Subcutaneous abdominal adipose tissue (tissue), 5 donors: Measurements from ENCODE around the gene SPOUT1.
A peak's percentile ranks its signal among the peaks of the same experiment; 100 is the strongest.
"Not testable (repeated sequence)": the region's sequence is repeated elsewhere in the genome, so short reads cannot be mapped to it uniquely, and the experiment has no call there.

Source experiments
- H3K27ac ChIP-seq: one replicate; pipeline ENCODE4 v1.7.0; 2013; ENCODE audit warnings: low read depth, mild to moderate bottlenecking, inconsistent platforms, low read length, moderate library complexity
- H3K27me3 ChIP-seq, 5 donors: one replicate each; pipeline ENCODE4 v1.7.0; 2013; ENCODE audit warnings: low read length in 5 of 5, inconsistent platforms in 1 of 5; ENCODE audit not compliant: control insufficient read depth in 5 of 5, insufficient read depth in 4 of 5
- H3K36me3 ChIP-seq, 5 donors: one replicate each; pipeline ENCODE4 v1.7.0; 2013; ENCODE audit warnings: low read length in 5 of 5; ENCODE audit not compliant: control insufficient read depth in 5 of 5, insufficient read depth in 5 of 5
- H3K4me1 ChIP-seq, 5 donors: one replicate each; pipeline ENCODE4 v1.7.0; 2013; ENCODE audit warnings: low read length in 5 of 5, mild to moderate bottlenecking in 3 of 5, moderate library complexity in 1 of 5; ENCODE audit not compliant: control insufficient read depth in 5 of 5, insufficient read depth in 5 of 5
- H3K4me3 ChIP-seq, 5 donors: one replicate each; pipeline ENCODE4 v1.7.0; 2013; ENCODE audit warnings: low read length in 5 of 5, low read depth in 1 of 5
- H3K9ac ChIP-seq, 5 donors: one replicate each; pipeline ENCODE4 v1.7.0; 2013; ENCODE audit warnings: low read length in 5 of 5, mild to moderate bottlenecking in 4 of 5, moderate library complexity in 3 of 5
- H3K9me3 ChIP-seq, 5 donors: one replicate each; pipeline ENCODE4 v1.7.0; 2013; ENCODE audit warnings: low read length in 5 of 5; ENCODE audit not compliant: control insufficient read depth in 5 of 5
- donor health status: healthy.
- donor health status: healthy.
- donor health status: healthy.
- donor health status: healthy.
- donor health status: healthy.

Gene SPOUT1

GRCh38 chr9:128829477-128830251 lies at the start of gene SPOUT1:
TSS of gene SPOUT1 (minus strand) at chr9:128829794. CDS start at chr9:128829780, 14 bp downstream.
- H3K27ac ChIP-seq, result peak within 1 kb of the TSS; percentile 41
- no peaks in the 10 kb centered on the region for H3K9me3 ChIP-seq
- no peaks in the 10 kb centered on the region for H3K27me3 ChIP-seq
- peak within 1 kb of the TSS; percentile 16 to 94 (median 84) for H3K9ac ChIP-seq
- H3K4me3 ChIP-seq, result peak within 1 kb of the TSS; percentile 75 to 95 (median 90)
- H3K4me1 ChIP-seq, result peaks cover 0 to 21% (median 16%) of the 10 kb centered on the region in 5 donors
- H3K36me3 ChIP-seq, result peaks cover 0 to 28% (median 27%) of the 10 kb centered on the region in 5 donors

GRCh38 chr9:128877852-128878251 lies 48.3 kb upstream of the SPOUT1 start:
- Histone ChIP-seq H3K9ac (no peak overlapping the region), H3K27me3 (no peaks in the 10 kb centered on the region), H3K36me3 (no peaks in the 10 kb centered on the region), H3K4me3 (no peak overlapping the region), H3K9me3 (no peaks in the 10 kb centered on the region), H3K4me1 (peaks cover 1 to 30% (median 24%) of the 10 kb centered on the region in 5 donors), H3K27ac (no peak overlapping the region)

GRCh38 chr9:128870941-128871265 lies 41.3 kb upstream of the SPOUT1 start:
- not testable (repeated sequence) for H3K36me3 ChIP-seq, H3K4me1 ChIP-seq, H3K4me3 ChIP-seq, H3K9ac ChIP-seq, H3K27me3 ChIP-seq, H3K27ac ChIP-seq, H3K9me3 ChIP-seq

GRCh38 chr9:128870128-128870940 lies 40.7 kb upstream of the SPOUT1 start:
- Histone ChIP-seq H3K4me3 (no peak overlapping the region), H3K4me1 (no peaks in the 10 kb centered on the region), H3K27me3 (no peaks in the 10 kb centered on the region), H3K36me3 (no peaks in the 10 kb centered on the region), H3K9ac (no peak overlapping the region), H3K27ac (no peak overlapping the region), H3K9me3 (no peaks in the 10 kb centered on the region)

- H3K9me3 ChIP-seq, result no peaks in the 10 kb centered on the region
- H3K9ac ChIP-seq, result no peak overlapping the region
- H3K27me3 ChIP-seq, result no peaks in the 10 kb centered on the region
- H3K4me1 ChIP-seq, result peaks cover 0 to 11% (median 8%) of the 10 kb centered on the region in 5 donors
- no peak overlapping the region for H3K4me3 ChIP-seq
- H3K27ac ChIP-seq, result no peak overlapping the region
- no peaks in the 10 kb centered on the region for H3K36me3 ChIP-seq
Measured at GRCh38 chr9:128863647-128864046, 34.1 kb upstream of the SPOUT1 start.

GRCh38 chr9:128862401-128862851 lies 32.8 kb upstream of the SPOUT1 start:
- no peak overlapping the region for H3K27ac ChIP-seq
- no peaks in the 10 kb centered on the region for H3K36me3 ChIP-seq

GRCh38 chr9:128861501-128861900 lies 31.9 kb upstream of the SPOUT1 start:
- H3K9me3 ChIP-seq, result no peaks in the 10 kb centered on the region
- no peaks in the 10 kb centered on the region for H3K27me3 ChIP-seq
- H3K4me3 ChIP-seq, result no peak overlapping the region
- H3K4me1 ChIP-seq, result peaks cover 0 to 11% (median 8%) of the 10 kb centered on the region in 5 donors
- H3K36me3 ChIP-seq, result no peaks in the 10 kb centered on the region
- no peak overlapping the region for H3K27ac ChIP-seq
- no peak overlapping the region for H3K9ac ChIP-seq

More at GRCh38 chr9:128862401-128862851, 32.8 kb upstream of the SPOUT1 start:
- H3K9ac ChIP-seq, result no peak overlapping the region
- H3K27me3 ChIP-seq, result no peaks in the 10 kb centered on the region
- peaks cover 0 to 11% (median 8%) of the 10 kb centered on the region in 5 donors for H3K4me1 ChIP-seq
- no peaks in the 10 kb centered on the region for H3K9me3 ChIP-seq
- no peak overlapping the region for H3K4me3 ChIP-seq

GRCh38 chr9:128860937-128861336 lies 31.3 kb upstream of the SPOUT1 start:
- Histone ChIP-seq H3K4me1 (peaks cover 0 to 11% (median 8%) of the 10 kb centered on the region in 5 donors), H3K9ac (no peak overlapping the region), H3K4me3 (no peak overlapping the region), H3K27ac (no peak overlapping the region), H3K36me3 (no peaks in the 10 kb centered on the region), H3K27me3 (no peaks in the 10 kb centered on the region), H3K9me3 (no peaks in the 10 kb centered on the region)

- H3K27ac ChIP-seq, H3K9me3 ChIP-seq: not testable (repeated sequence)
Measured at GRCh38 chr9:128858476-128858875, 28.9 kb upstream of the SPOUT1 start.

GRCh38 chr9:128854454-128854853 lies 24.9 kb upstream of the SPOUT1 start:
- H3K9me3 ChIP-seq, H3K27ac ChIP-seq, H3K27me3 ChIP-seq, H3K36me3 ChIP-seq, H3K4me1 ChIP-seq, H3K4me3 ChIP-seq, H3K9ac ChIP-seq: not testable (repeated sequence)

More at GRCh38 chr9:128858476-128858875, 28.9 kb upstream of the SPOUT1 start:
- H3K4me3 ChIP-seq, H3K9ac ChIP-seq, H3K36me3 ChIP-seq, H3K27me3 ChIP-seq: not testable (repeated sequence)
- H3K4me1 ChIP-seq, result peaks cover 0 to 11% (median 7%) of the 10 kb centered on the region in 5 donors
